ENCODE data around the gene TEX11.

DNA sequence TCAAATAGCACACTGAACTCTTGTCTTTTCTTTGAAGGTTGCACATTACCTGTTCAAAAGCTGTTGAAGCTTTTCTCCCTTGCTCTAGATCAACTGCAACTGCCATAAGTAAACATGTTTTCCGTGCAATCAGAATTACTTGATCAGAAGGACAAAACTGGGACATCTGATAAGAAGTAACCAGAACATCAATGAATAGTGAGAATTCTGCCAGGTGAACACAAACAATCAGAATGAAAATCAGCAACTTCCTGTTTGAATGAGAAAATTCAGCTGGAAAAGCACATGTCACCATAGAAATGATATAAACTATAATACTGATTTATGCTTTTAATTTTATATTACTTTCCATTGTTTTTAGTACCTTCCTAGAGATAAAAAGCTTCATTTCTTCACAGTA lies 303.2 kb downstream of the TEX11 start:
- TF ChIP-seq EZH2phosphoT487 (IDR thresholded peaks at IDR 0.05; ENCODE audit: insufficient read depth, low read depth) (no peak), EZH2 (IDR thresholded peaks at IDR 0.05; ENCODE audit: insufficient read depth, poor library complexity, severe bottlenecking) (no peak)

All from GM23248 (cell line).